HCEC 1CT (cell line): ENCODE measurements around the gene EHMT1.
"Not testable (repeated sequence)": the region's sequence is repeated elsewhere in the genome, so short reads cannot be mapped to it uniquely, and the experiment has no call there.

Experiments used
- DNase-seq: peaks from one replicate; pipeline ENCODE4 v3.0.0-alpha.2; 2017

The EHMT1 gene

GRCh38 chr9:137878146-137878941 is 259.5 kb downstream of the EHMT1 start:
- no peak for DNase-seq

- DNase-seq = no peak
Measured at GRCh38 chr9:137879052-137879451, 260.2 kb downstream of the EHMT1 start.

- DNase-seq = no peak
Measured at GRCh38 chr9:137879566-137880150, 260.9 kb downstream of the EHMT1 start.

- no peak for DNase-seq
Measured at GRCh38 chr9:137880160-137880975, 261.6 kb downstream of the EHMT1 start.

GRCh38 chr9:137880976-137881530 is 262.2 kb downstream of the EHMT1 start:
- no peak for DNase-seq

- no peak for DNase-seq
Measured at GRCh38 chr9:137881591-137882505, 263.0 kb downstream of the EHMT1 start.

- no peak for DNase-seq
Measured at GRCh38 chr9:137882506-137882821, 263.7 kb downstream of the EHMT1 start.

GRCh38 chr9:137883977-137884376 is 265.2 kb downstream of the EHMT1 start:
- not testable (repeated sequence) for DNase-seq

GRCh38 chr9:137884547-137884946 is 265.7 kb downstream of the EHMT1 start:
- DNase-seq = not testable (repeated sequence)

GRCh38 chr9:137885121-137885520 is 266.3 kb downstream of the EHMT1 start:
- DNase-seq = not testable (repeated sequence)
